DND-41 (cell line): ENCODE results near the gene GRID2IP.

Experiments used
- EZH2 ChIP-seq: IDR thresholded peaks from 3 replicates; pipeline ENCODE4 v1.6.1; 2012; ENCODE audit warnings: borderline replicate concordance, low read depth, mild to moderate bottlenecking, moderate library complexity, low read length, inconsistent platforms; ENCODE audit not compliant: severe bottlenecking
- TF ChIP-seq, protein P1 (sequence below): IDR thresholded peaks from 2 replicates; pipeline ENCODE4 v1.5.1; 2012; ENCODE audit warnings: borderline replicate concordance, low read length, moderate library complexity, mild to moderate bottlenecking; ENCODE audit not compliant: poor library complexity, severe bottlenecking; ENCODE audit errors: extremely low read depth

DNA sequence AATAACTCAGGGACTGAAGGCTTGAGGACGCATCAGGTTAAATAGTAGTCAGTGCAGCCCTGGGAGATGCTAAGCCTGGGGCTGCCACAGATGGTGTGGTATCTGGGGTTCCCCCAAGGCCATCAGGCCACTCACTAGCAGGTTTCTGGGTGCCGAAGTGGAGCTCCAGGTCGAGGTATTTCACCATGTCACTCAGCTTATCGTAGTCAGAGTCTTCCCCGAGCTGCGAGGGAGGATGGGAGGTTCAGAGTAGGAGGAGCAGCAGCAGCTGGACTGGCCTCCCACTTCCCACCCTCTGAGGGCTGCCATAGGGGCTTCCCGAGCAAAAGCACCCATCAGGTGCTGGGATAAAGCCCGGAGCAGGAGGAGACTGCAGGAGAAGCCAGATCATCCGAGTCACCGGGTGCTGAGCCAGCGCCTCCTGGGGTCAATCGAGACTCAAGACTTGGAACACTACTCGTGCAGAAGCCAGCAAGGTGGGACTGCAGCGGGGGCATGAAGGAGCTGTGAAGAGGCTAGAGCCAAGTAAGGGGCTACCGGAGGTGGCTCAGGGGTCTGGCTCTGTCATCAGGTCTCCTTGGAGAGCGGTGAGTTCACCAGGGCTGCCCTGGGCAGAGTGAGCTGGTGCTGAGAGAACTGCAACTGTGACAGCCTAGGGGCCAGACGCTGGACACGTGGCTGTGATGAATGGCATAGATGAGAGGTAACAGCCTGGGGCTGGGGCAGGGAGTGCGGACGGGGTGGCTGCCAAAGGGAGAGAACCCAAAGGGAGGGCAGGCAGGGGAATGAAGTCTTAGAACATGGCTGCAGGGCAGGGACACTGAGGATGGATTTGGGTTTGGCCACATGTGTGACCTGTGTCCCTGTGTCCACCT, 45.3 kb downstream of the GRID2IP start:
- TF ChIP-seq EZH2, result no peak
- TF ChIP-seq, protein P1, sequence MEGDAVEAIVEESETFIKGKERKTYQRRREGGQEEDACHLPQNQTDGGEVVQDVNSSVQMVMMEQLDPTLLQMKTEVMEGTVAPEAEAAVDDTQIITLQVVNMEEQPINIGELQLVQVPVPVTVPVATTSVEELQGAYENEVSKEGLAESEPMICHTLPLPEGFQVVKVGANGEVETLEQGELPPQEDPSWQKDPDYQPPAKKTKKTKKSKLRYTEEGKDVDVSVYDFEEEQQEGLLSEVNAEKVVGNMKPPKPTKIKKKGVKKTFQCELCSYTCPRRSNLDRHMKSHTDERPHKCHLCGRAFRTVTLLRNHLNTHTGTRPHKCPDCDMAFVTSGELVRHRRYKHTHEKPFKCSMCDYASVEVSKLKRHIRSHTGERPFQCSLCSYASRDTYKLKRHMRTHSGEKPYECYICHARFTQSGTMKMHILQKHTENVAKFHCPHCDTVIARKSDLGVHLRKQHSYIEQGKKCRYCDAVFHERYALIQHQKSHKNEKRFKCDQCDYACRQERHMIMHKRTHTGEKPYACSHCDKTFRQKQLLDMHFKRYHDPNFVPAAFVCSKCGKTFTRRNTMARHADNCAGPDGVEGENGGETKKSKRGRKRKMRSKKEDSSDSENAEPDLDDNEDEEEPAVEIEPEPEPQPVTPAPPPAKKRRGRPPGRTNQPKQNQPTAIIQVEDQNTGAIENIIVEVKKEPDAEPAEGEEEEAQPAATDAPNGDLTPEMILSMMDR, result no peak
